Spinal cord (tissue), 10 donors: Measurements from ENCODE around the gene RNU1-4. TPM values are rescaled to one million over a fixed set of nuclear protein-coding genes. Genes with fewer than 3 reads are reported as not detected.
"Not testable (repeated sequence)": the region's sequence is repeated elsewhere in the genome, so short reads cannot be mapped to it uniquely, and the experiment has no call there.

Source experiments
- DNase-seq, 6 donors: peaks; one replicate each; pipeline versions ENCODE4 v3.0.0 to v3.0.0-alpha.2; 2013 to 2015; ENCODE audit warnings: low spot score in 6 of 6, low read depth in 4 of 6
- H3K27ac ChIP-seq: one replicate; pipeline ENCODE4 v1.5.1; 2013; ENCODE audit warnings: low read depth, low read length, control low read depth
- H3K27me3 ChIP-seq: one replicate; pipeline ENCODE4 v1.6.1; 2013; ENCODE audit warnings: low read length; ENCODE audit not compliant: control insufficient read depth, insufficient read depth
- H3K36me3 ChIP-seq: one replicate; pipeline ENCODE4 v1.6.1; 2013; ENCODE audit warnings: low read length; ENCODE audit not compliant: control insufficient read depth, insufficient read depth
- H3K4me1 ChIP-seq: one replicate; pipeline ENCODE4 v1.6.1; 2013; ENCODE audit warnings: low read length; ENCODE audit not compliant: control insufficient read depth, insufficient read depth
- H3K4me3 ChIP-seq: one replicate; pipeline ENCODE4 v1.5.1; 2013; ENCODE audit warnings: low read depth, low read length, control low read depth
- H3K9me3 ChIP-seq: one replicate; pipeline ENCODE4 v1.6.1; 2013; ENCODE audit warnings: low read length; ENCODE audit not compliant: control insufficient read depth, insufficient read depth
- WGBS: methylation state at CpG from one replicate; pipeline ENCODE4 v1.1.5; 2013; ENCODE audit warnings: missing lambda C conversion rate; ENCODE audit not compliant: insufficient coverage; 5-methylcytosine and 5-hydroxymethylcytosine counted together
- polyA plus RNA-seq, 2 donors: library from polyadenylated mRNA; unstranded; fragments of 120-200 nt; gene quantifications; one replicate each; pipeline ENCODE4 v1.2.1, GENCODE V29; 2013; ENCODE audit not compliant: insufficient read length in 2 of 2
- total RNA-seq, 2 donors: library from RNA; depleted of rRNA in 1 of 2; stranded (reverse); fragments of 120-200 nt in 1 of 2; fragments of >200 nt in 1 of 2; gene quantifications; one replicate each; pipeline versions ENCODE4 v1.2.3 to v1.2.4, GENCODE V29; 2013 to 2014
- donor health status: healthy.

The RNU1-4 gene
- total and polyA plus RNA-seq, 4 donors = 1.2 to 29,651 (median 4,182) TPM; not detected in 1

GRCh38 chr1:16764820-16765655, 24.7 kb downstream of the RNU1-4 start:
- not testable (repeated sequence) for H3K27ac ChIP-seq, H3K36me3 ChIP-seq, H3K9me3 ChIP-seq, H3K4me1 ChIP-seq, H3K4me3 ChIP-seq, H3K27me3 ChIP-seq
- peak in 1 of 6 donors; percentile 4 for DNase-seq
- WGBS = 78% methylated on average over 4 of the region's 15 CpGs

GRCh38 chr1:16765731-16766605, 25.7 kb downstream of the RNU1-4 start:
- not testable (repeated sequence) for H3K4me1 ChIP-seq, H3K4me3 ChIP-seq, H3K27me3 ChIP-seq, H3K36me3 ChIP-seq, H3K9me3 ChIP-seq, H3K27ac ChIP-seq
- DNase-seq = peak in 2 of 6 donors; percentile 32 to 59
- WGBS = 56% methylated on average over 14 of the region's 31 CpGs

- H3K27ac ChIP-seq, H3K9me3 ChIP-seq, H3K4me1 ChIP-seq, H3K27me3 ChIP-seq, H3K36me3 ChIP-seq, H3K4me3 ChIP-seq: not testable (repeated sequence)
- peak in 1 of 6 donors; percentile 13 for DNase-seq
- WGBS = 85% methylated on average over 7 of the region's 9 CpGs
Measured at GRCh38 chr1:16766689-16767256, 26.5 kb downstream of the RNU1-4 start.

GRCh38 chr1:16770139-16770759, 29.9 kb downstream of the RNU1-4 start:
- H3K4me3 ChIP-seq, H3K27me3 ChIP-seq, DNase-seq, H3K9me3 ChIP-seq, H3K36me3 ChIP-seq, H3K27ac ChIP-seq: not testable (repeated sequence)
- 82% methylated on average over 3 of the region's 5 CpGs for WGBS
- H3K4me1 ChIP-seq = peaks cover 13% of the 10 kb centered on the region

GRCh38 chr1:16770896-16771446, 30.7 kb downstream of the RNU1-4 start:
- not testable (repeated sequence) for H3K36me3 ChIP-seq, H3K27ac ChIP-seq, H3K9me3 ChIP-seq, H3K4me1 ChIP-seq, H3K4me3 ChIP-seq, H3K27me3 ChIP-seq, DNase-seq
- 64% methylated on average over 3 of the region's 6 CpGs for WGBS

- H3K4me1 ChIP-seq, H3K27ac ChIP-seq: not testable (repeated sequence)
- 46% methylated on average over 6 of the region's 21 CpGs for WGBS
Measured at GRCh38 chr1:16772275-16773204, 32.2 kb downstream of the RNU1-4 start.

GRCh38 chr1:16773205-16773596, 32.9 kb downstream of the RNU1-4 start:
- not testable (repeated sequence) for H3K4me1 ChIP-seq, H3K36me3 ChIP-seq, H3K27ac ChIP-seq, H3K27me3 ChIP-seq, H3K9me3 ChIP-seq, H3K4me3 ChIP-seq, DNase-seq
- 50% methylated on average over 4 of the region's 9 CpGs for WGBS

More at GRCh38 chr1:16772275-16773204, 32.2 kb downstream of the RNU1-4 start:
- H3K4me3 ChIP-seq, H3K9me3 ChIP-seq, H3K36me3 ChIP-seq, H3K27me3 ChIP-seq: not testable (repeated sequence)
- DNase-seq = peak in 2 of 6 donors; percentile 25 to 55

- H3K4me1 ChIP-seq, H3K27me3 ChIP-seq: not testable (repeated sequence)
- no CpG with 5 or more reads among the region's 6 CpGs for WGBS
Measured at GRCh38 chr1:16773723-16774122, 33.4 kb downstream of the RNU1-4 start.

More at GRCh38 chr1:16773723-16774122, 33.4 kb downstream of the RNU1-4 start:
- not testable (repeated sequence) for H3K4me3 ChIP-seq, H3K9me3 ChIP-seq, H3K36me3 ChIP-seq, DNase-seq, H3K27ac ChIP-seq
